GM12892 (cell line): ENCODE data around the gene MAGI2.

Experiments
- POLR2A ChIP-seq: IDR thresholded peaks from 2 replicates; pipeline ENCODE4 v1.6.1; 2011; ENCODE audit warnings: low read depth, low read length, control low read depth
- TAF1 ChIP-seq: IDR thresholded peaks from 2 replicates; pipeline ENCODE4 v1.6.1; 2011; ENCODE audit warnings: low read depth, mild to moderate bottlenecking, control low read depth, low read length, borderline replicate concordance

GRCh38 chr7:78017591-78018100 lies 1435.8 kb downstream of the MAGI2 start:
- TF ChIP-seq POLR2A (no peak), TAF1 (no peak)
